GM12878 (cell line): ENCODE data around the gene FGF14. TPM values are rescaled to one million over a fixed set of nuclear protein-coding genes. Genes with fewer than 3 reads are reported as not detected.

Experiments used
- ATAC-seq: fragments of 200-7000 bp; cut with Tn5 transposase; 3 replicates; pipeline ENCODE4 v1.9.1; 2020; ENCODE audit warnings: mild to moderate bottlenecking, moderate library complexity
- BruUV-seq: library from RNA; stranded (reverse); fragments of 400-500 nt; replicated peaks from 2 replicates; lab custom pipeline; 2021; lab: Mats Ljungman, UMichigan
- CTCF ChIA-PET: fragments of 300-600 bp; sonication (Branson Sonifier 250); formaldehyde crosslinking; extraction: SDS; loops from one replicate; lab custom pipeline; 2021; ENCODE audit warnings: inconsistent platforms; lab: Yijun Ruan, JAX
- POLR2A ChIA-PET: fragments of 350-600 bp; formaldehyde crosslinking; extraction: SDS; loops from one replicate; lab custom pipeline; 2021; ENCODE audit warnings: inconsistent platforms; lab: Charles Lee
- RAD21 ChIA-PET: fragments of 300-600 bp; sonication (Branson Sonifier 250); formaldehyde crosslinking; loops from one replicate; lab custom pipeline; 2023; ENCODE audit warnings: antibody characterized with exemption; ENCODE audit not compliant: unreplicated experiment; lab: Charles Lee
- SMC1A ChIA-PET: fragments of 300-600 bp; sonication (Branson Sonifier 250); formaldehyde crosslinking; loops from one replicate; lab custom pipeline; 2023; ENCODE audit not compliant: unreplicated experiment, uncharacterized antibody; lab: Charles Lee
- DNase-seq: peaks from one replicate; pipeline ENCODE4 v3.0.0-alpha.2; 2011; ENCODE audit warnings: low read depth, low spot score
- FAIRE-seq: peaks from 3 replicates; lab custom pipeline; 2011; peaks lifted over from hg19 to GRCh38; lab: Jason Lieb, UNC
- H2AFZ ChIP-seq: 2 replicates; pipeline ENCODE4 v1.6.0; 2011; ENCODE audit warnings: low read depth, low read length, control low read depth; ENCODE audit not compliant: control insufficient read depth
- H3K27ac ChIP-seq: 2 replicates; pipeline ENCODE4 v1.5.1; 2011; ENCODE audit warnings: control low read depth; ENCODE audit not compliant: control insufficient read depth, insufficient read depth
- H3K27me3 ChIP-seq, 2 experiments: replicated peaks in 1 of 2; 2 replicates each; pipeline versions ENCODE4 v1.6.0 to v1.6.1; 2011; ENCODE audit warnings: low read length in 1 of 2; ENCODE audit not compliant: control insufficient read depth in 2 of 2, insufficient read depth in 2 of 2
- H3K36me3 ChIP-seq, 2 experiments: 2 replicates each; pipeline ENCODE4 v1.5.1; 2011; ENCODE audit warnings: low read length in 1 of 2; ENCODE audit not compliant: control insufficient read depth in 2 of 2, insufficient read depth in 2 of 2
- H3K4me1 ChIP-seq: 2 replicates; pipeline ENCODE4 v1.6.1; 2011; ENCODE audit warnings: mild to moderate bottlenecking, low read length, moderate library complexity, mixed read lengths; ENCODE audit not compliant: control insufficient read depth, insufficient read depth
- H3K4me2 ChIP-seq: 2 replicates; pipeline ENCODE4 v1.6.0; 2011; ENCODE audit warnings: control low read depth; ENCODE audit not compliant: control insufficient read depth, insufficient read depth
- H3K4me3 ChIP-seq: fragments of 200-600 bp; sonication (generic); 2 replicates; pipeline ENCODE4 v1.5.1; 2016
- H3K79me2 ChIP-seq: 2 replicates; pipeline ENCODE4 v1.6.0; 2011; ENCODE audit warnings: low read length; ENCODE audit not compliant: control insufficient read depth, insufficient read depth
- H3K9ac ChIP-seq: 2 replicates; pipeline ENCODE4 v1.8.0; 2011; ENCODE audit warnings: low read length, control low read depth, mixed read lengths; ENCODE audit not compliant: control insufficient read depth, insufficient read depth
- H3K9me3 ChIP-seq: replicated peaks from 3 replicates; pipeline ENCODE4 v1.5.1; 2011; ENCODE audit warnings: mild to moderate bottlenecking, low read length; ENCODE audit not compliant: control insufficient read depth, insufficient read depth
- H4K20me1 ChIP-seq: 2 replicates; pipeline ENCODE4 v1.6.0; 2011; ENCODE audit not compliant: control insufficient read depth, insufficient read depth
- ELK1 ChIP-seq: IDR thresholded peaks from 2 replicates; pipeline ENCODE4 v1.6.1; 2012; ENCODE audit warnings: low read depth, low read length, improper control_type of control experiment
- EZH2 ChIP-seq: IDR thresholded peaks from 2 replicates; pipeline ENCODE4 v1.6.1; 2012; ENCODE audit warnings: low read depth, mild to moderate bottlenecking, control low read depth, inconsistent platforms, low read length, borderline replicate concordance; ENCODE audit not compliant: control insufficient read depth
- HDAC2 ChIP-seq: fragments of 200-600 bp; sonication (generic); IDR thresholded peaks from 2 replicates; pipeline ENCODE4 v1.6.1; 2017
- LARP7 ChIP-seq: fragments of 450-650 bp; IDR thresholded peaks from 2 replicates; pipeline ENCODE4 v1.6.1; 2017; ENCODE audit warnings: mild to moderate bottlenecking
- SUPT20H ChIP-seq: IDR thresholded peaks from 2 replicates; pipeline ENCODE4 v1.6.1; 2011; ENCODE audit warnings: low read depth, mild to moderate bottlenecking, low read length, moderate library complexity, borderline replicate concordance; ENCODE audit not compliant: control insufficient read depth
- WGBS: methylation state at CpG from one replicate; pipeline ENCODE4 v1.1.6; 2016; ENCODE audit warnings: low lambda C conversion rate; ENCODE audit not compliant: insufficient replicate concordance, insufficient coverage; ENCODE audit errors: missing lambda C conversion rate; 5-methylcytosine and 5-hydroxymethylcytosine counted together
- in situ Hi-C: fragments of 300-500 bp; cut with MboI; formaldehyde crosslinking; loops from 9 replicates; pipeline ENCODE4 v1.14.3; 2018; ENCODE audit warnings: mixed read lengths
- intact Hi-C: fragments of 100-400 bp; cut with micrococcal nuclease; formaldehyde crosslinking; loops from one replicate; pipeline ENCODE4 v1.14.2; 2022; ENCODE audit not compliant: unreplicated experiment
- polyA plus RNA-seq, 11 experiments: library from polyadenylated mRNA; depleted of rRNA in 4 of 11; unstranded in 6 of 11; stranded (reverse) in 5 of 11; fragments of >200 nt; fragmentation: Nextera tagmentation in 4 of 11; fragmentation: Illumina TruSeq in 1 of 11; extraction: Ambion mirVana in 4 of 11; extraction: Trizol in 1 of 11; gene quantifications; 1 replicate in 1 of 11; 2 replicates in 10 of 11; pipeline versions ENCODE4 v1.2.1 to v1.2.3, GENCODE V29; 2011 to 2016; ENCODE audit warnings: inconsistent platforms in 2 of 11, missing spikeins in 2 of 11, low read depth in 1 of 11
- total RNA-seq, 4 experiments: library from RNA; depleted of rRNA in 3 of 4; stranded (reverse); fragments of >200 nt in 3 of 4; fragmentation: Illumina TruSeq in 1 of 4; extraction: Trizol in 1 of 4; gene quantifications; 2 replicates each; pipeline versions ENCODE4 v1.2.1 to v1.2.3, GENCODE V29; 2013 to 2021
- TF ChIP-seq, protein P1 (sequence below): IDR thresholded peaks from 2 replicates; pipeline ENCODE4 v1.6.1; 2012; ENCODE audit warnings: improper control_type of control experiment, low read depth, low read length; ENCODE audit not compliant: insufficient replicate concordance

Gene FGF14
- total and polyA plus RNA-seq, 10 of the 15 experiments (the other 5 are each of a cell fraction or from before 2014, with no cell fraction given) = under 0.01 to 0.44 (median 0.04) TPM

DNA sequence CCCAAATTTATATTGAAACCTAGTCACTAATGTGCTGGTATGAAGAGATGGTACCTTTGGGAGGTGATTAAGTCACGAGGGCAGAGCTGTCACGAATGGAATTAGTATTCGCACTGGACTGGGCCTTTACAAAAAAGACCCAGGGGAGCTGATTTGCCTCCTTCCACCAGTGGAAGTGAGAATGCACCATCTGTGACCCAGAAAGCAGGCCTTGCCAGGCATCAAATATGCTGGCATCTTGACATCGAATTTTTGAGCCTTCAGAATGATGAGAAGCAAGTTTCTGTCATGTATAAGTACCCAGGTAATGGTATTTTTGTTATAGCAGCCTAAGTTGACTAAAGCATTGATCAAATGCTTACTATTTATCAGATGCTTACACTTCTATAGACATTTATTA is 373.6 kb downstream of the FGF14 start (continued):
- TF ChIP-seq LARP7 (no peak), HDAC2 (no peak)
- TF ChIP-seq, protein P1, sequence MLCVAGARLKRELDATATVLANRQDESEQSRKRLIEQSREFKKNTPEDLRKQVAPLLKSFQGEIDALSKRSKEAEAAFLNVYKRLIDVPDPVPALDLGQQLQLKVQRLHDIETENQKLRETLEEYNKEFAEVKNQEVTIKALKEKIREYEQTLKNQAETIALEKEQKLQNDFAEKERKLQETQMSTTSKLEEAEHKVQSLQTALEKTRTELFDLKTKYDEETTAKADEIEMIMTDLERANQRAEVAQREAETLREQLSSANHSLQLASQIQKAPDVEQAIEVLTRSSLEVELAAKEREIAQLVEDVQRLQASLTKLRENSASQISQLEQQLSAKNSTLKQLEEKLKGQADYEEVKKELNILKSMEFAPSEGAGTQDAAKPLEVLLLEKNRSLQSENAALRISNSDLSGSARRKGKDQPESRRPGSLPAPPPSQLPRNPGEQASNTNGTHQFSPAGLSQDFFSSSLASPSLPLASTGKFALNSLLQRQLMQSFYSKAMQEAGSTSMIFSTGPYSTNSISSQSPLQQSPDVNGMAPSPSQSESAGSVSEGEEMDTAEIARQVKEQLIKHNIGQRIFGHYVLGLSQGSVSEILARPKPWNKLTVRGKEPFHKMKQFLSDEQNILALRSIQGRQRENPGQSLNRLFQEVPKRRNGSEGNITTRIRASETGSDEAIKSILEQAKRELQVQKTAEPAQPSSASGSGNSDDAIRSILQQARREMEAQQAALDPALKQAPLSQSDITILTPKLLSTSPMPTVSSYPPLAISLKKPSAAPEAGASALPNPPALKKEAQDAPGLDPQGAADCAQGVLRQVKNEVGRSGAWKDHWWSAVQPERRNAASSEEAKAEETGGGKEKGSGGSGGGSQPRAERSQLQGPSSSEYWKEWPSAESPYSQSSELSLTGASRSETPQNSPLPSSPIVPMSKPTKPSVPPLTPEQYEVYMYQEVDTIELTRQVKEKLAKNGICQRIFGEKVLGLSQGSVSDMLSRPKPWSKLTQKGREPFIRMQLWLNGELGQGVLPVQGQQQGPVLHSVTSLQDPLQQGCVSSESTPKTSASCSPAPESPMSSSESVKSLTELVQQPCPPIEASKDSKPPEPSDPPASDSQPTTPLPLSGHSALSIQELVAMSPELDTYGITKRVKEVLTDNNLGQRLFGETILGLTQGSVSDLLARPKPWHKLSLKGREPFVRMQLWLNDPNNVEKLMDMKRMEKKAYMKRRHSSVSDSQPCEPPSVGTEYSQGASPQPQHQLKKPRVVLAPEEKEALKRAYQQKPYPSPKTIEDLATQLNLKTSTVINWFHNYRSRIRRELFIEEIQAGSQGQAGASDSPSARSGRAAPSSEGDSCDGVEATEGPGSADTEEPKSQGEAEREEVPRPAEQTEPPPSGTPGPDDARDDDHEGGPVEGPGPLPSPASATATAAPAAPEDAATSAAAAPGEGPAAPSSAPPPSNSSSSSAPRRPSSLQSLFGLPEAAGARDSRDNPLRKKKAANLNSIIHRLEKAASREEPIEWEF = no peak

DNA sequence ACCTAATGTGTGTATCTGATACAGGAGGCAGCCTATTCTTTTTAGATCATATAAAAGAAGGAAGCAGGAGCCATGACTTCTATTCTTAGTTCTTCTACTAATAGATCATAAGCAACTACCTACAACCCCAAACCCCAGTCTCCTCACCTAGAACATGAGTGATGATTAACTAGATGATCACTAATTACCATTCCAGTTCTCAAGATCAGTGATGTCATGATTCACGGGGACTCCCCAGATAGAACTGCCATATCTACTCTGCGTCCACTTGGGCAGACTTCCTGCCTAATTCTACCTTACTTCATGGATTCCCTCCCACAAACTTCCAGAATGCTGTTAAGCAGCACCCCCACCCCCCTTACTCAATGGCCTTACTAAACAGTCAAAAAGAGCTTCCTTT is 380.1 kb downstream of the FGF14 start:
- POLR2A ChIA-PET = no interaction called here
- BruUV-seq = no TSS peak
- in situ Hi-C loops (no loop called here), intact Hi-C loops (no loop called here)
- 48% methylated on average over 2 of the region's 2 CpGs for WGBS
- ATAC-seq = no peak
- FAIRE-seq = no peak
- H3K79me2 ChIP-seq = no peaks in the 10 kb centered on the region
- no peak overlapping the region for H3K27ac ChIP-seq
- RAD21 ChIA-PET = interaction anchor here (0.5 kb wide), 1 partner anchor 328 kb away, joined by 3 read pairs; no protein-coding TSS in a partner anchor
- no peaks in the 10 kb centered on the region for H3K27me3 ChIP-seq
- no peak for DNase-seq
- CTCF ChIA-PET = no interaction called here
- H3K4me3 ChIP-seq = no peak overlapping the region
- no peaks in the 10 kb centered on the region for H3K9me3 ChIP-seq
- no peaks in the 10 kb centered on the region for H3K36me3 ChIP-seq
- H3K9ac ChIP-seq = no peak overlapping the region
- no peak overlapping the region for H3K4me2 ChIP-seq
- TF ChIP-seq ELK1 (no peak), SUPT20H (no peak), EZH2 (no peak)
- H4K20me1 ChIP-seq = no peaks in the 10 kb centered on the region
- SMC1A ChIA-PET = no interaction called here
- H2AFZ ChIP-seq = no peak overlapping the region
- H3K4me1 ChIP-seq = no peaks in the 10 kb centered on the region
